DOHH2 (cell line): Measurements from ENCODE around the gene IFT20.

Source experiments
- EZH2phosphoT487 ChIP-seq: fragments of 200-600 bp; sonication (generic); IDR thresholded peaks from 2 replicates; pipeline ENCODE4 v1.6.1; 2017; ENCODE audit warnings: borderline replicate concordance, mild to moderate bottlenecking, antibody characterized with exemption, low read length, moderate library complexity, mixed read lengths
- TF ChIP-seq, protein P1 (sequence below): fragments of 200-600 bp; sonication (generic); IDR thresholded peaks from one replicate; pipeline ENCODE4 v1.5.1; 2014; ENCODE audit warnings: antibody characterized with exemption, mild to moderate bottlenecking, low read depth, low read length; ENCODE audit not compliant: poor library complexity, severe bottlenecking

DNA sequence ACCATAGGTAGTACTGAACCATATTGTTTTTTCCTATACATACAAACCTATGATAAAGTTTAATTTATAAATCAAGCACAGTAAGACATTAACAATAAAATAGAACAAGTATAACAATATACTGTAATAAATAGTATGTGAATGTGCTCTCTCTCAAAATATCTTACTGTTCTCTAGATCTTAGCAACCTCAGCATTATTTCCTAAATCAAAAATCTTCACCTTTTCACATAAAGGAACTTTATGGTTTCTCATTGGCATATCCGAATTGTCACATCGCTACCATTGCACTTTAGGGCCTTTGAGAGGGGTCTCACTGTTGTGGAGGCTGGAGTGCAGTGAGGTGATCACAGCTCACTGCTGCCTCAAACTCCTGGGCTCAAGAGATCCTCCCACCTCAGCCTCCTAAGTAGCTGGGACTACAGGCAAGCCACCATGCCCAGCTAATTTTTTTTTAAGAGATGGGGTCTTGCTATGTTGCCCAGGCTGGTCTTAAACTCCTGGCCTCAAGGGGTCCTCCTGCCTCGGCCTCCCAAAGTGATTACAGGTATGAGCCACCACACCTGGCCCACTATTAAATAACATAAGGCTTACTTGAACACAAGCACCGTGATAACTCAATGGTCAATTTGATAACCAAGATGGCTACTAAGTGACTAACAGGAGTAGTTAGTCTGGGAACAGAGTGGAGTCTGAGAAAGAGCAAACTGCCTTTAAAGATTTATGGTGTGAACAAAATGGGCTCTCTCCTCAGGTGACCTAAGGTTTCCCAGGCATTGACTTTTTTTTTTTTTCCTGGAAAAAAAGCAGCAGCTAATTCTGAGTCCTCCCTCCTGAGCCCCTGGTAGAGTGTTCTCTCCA is 19.2 kb downstream of the IFT20 start:
- TF ChIP-seq, protein P1, sequence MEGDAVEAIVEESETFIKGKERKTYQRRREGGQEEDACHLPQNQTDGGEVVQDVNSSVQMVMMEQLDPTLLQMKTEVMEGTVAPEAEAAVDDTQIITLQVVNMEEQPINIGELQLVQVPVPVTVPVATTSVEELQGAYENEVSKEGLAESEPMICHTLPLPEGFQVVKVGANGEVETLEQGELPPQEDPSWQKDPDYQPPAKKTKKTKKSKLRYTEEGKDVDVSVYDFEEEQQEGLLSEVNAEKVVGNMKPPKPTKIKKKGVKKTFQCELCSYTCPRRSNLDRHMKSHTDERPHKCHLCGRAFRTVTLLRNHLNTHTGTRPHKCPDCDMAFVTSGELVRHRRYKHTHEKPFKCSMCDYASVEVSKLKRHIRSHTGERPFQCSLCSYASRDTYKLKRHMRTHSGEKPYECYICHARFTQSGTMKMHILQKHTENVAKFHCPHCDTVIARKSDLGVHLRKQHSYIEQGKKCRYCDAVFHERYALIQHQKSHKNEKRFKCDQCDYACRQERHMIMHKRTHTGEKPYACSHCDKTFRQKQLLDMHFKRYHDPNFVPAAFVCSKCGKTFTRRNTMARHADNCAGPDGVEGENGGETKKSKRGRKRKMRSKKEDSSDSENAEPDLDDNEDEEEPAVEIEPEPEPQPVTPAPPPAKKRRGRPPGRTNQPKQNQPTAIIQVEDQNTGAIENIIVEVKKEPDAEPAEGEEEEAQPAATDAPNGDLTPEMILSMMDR = no peak
- no peak for TF ChIP-seq EZH2phosphoT487
